HEK293T (cell line): ENCODE data around the gene AP2A2.

ENCODE experiments used
- ARNT ChIP-seq: fragments of 450-650 bp; IDR thresholded peaks from 2 replicates; pipeline ENCODE4 v1.6.1; 2017; ENCODE audit warnings: mild to moderate bottlenecking
- BHLHE40 ChIP-seq: fragments of 450-650 bp; IDR thresholded peaks from 2 replicates; pipeline ENCODE4 v1.6.1; 2016; ENCODE audit warnings: mild to moderate bottlenecking, moderate library complexity, borderline replicate concordance
- CTBP1 ChIP-seq: fragments of 450-650 bp; IDR thresholded peaks from 2 replicates; pipeline ENCODE4 v1.6.1; 2016; ENCODE audit warnings: borderline replicate concordance
- ELF4 ChIP-seq: fragments of 450-650 bp; IDR thresholded peaks from 2 replicates; pipeline ENCODE4 v1.6.1; 2017; ENCODE audit warnings: antibody characterized with exemption
- FOXA1 ChIP-seq: fragments of 450-650 bp; IDR thresholded peaks from 2 replicates; pipeline ENCODE4 v1.6.1; 2016; ENCODE audit warnings: mild to moderate bottlenecking
- FOXK2 ChIP-seq: fragments of 450-650 bp; IDR thresholded peaks from 2 replicates; pipeline ENCODE4 v1.6.1; 2016; ENCODE audit warnings: mild to moderate bottlenecking
- FOXM1 ChIP-seq: fragments of 450-650 bp; IDR thresholded peaks from 2 replicates; pipeline ENCODE4 v1.6.1; 2017; ENCODE audit warnings: mild to moderate bottlenecking, borderline replicate concordance
- L3MBTL2 ChIP-seq: fragments of 450-650 bp; conservative IDR thresholded peaks from 2 replicates; pipeline ENCODE4 v1.6.1; 2016; ENCODE audit warnings: mild to moderate bottlenecking
- LEF1 ChIP-seq: fragments of 450-650 bp; IDR thresholded peaks from 2 replicates; pipeline ENCODE4 v1.6.1; 2017; ENCODE audit warnings: mild to moderate bottlenecking, borderline replicate concordance
- SP1 ChIP-seq: fragments of 450-650 bp; IDR thresholded peaks from 2 replicates; pipeline ENCODE4 v1.6.1; 2017
- SUZ12 ChIP-seq: fragments of 450-650 bp; IDR thresholded peaks from 2 replicates; pipeline ENCODE4 v1.6.1; 2016; ENCODE audit warnings: mild to moderate bottlenecking
- TARDBP ChIP-seq: fragments of 450-650 bp; IDR thresholded peaks from 2 replicates; pipeline ENCODE4 v1.6.1; 2016
- TF ChIP-seq, protein P1 (sequence below): fragments of 450-650 bp; IDR thresholded peaks from 2 replicates; pipeline ENCODE4 v1.6.1; 2016

DNA sequence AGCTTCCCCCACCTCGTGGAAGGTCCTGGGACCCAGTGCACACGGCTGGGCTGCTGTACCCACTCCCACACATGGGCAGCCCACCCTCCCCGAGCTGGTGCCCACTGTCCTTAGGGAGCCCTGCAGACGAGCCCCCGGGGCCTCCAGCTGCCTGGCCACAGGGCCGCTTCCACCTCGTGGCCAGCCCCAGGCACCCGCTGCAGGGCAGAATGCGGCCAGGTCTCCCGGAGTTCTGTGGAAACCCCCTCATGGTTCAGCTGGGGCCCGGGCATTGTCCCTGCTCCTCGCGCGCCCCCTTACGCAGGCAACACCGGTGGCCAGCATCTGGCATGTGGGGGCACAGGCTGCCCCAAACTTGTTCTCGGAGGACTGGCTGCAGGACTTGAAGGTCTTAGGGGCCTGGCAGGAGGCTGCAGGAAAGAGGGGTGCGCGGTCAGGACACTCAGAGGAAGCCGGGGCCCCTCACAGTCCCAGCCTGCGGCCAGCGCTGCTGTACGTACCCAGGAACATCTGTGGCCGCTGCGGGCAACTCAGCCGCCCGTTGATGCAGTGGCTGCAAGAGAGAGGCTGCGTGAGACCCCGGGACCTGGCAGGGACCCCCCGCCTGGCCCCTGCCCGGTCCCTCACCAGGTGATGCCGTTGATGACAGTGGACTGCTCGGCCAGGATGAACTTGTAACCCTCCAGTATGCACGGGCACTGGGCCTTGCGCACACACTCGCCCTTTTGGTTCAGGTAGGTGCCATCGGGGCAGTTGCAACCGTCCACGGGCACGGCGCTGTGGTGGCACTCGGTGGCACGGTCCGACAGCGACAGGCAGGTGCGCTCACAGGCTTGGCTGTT, 101.2 kb downstream of the AP2A2 start:
- TF ChIP-seq ELF4: no peak
- TF ChIP-seq FOXM1: no peak
- TF ChIP-seq FOXK2: no peak
- no peak for TF ChIP-seq SP1
- TF ChIP-seq ARNT: no peak
- no peak for TF ChIP-seq BHLHE40
- TF ChIP-seq, protein P1, sequence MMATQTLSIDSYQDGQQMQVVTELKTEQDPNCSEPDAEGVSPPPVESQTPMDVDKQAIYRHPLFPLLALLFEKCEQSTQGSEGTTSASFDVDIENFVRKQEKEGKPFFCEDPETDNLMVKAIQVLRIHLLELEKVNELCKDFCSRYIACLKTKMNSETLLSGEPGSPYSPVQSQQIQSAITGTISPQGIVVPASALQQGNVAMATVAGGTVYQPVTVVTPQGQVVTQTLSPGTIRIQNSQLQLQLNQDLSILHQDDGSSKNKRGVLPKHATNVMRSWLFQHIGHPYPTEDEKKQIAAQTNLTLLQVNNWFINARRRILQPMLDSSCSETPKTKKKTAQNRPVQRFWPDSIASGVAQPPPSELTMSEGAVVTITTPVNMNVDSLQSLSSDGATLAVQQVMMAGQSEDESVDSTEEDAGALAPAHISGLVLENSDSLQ: no peak
- TF ChIP-seq TARDBP: no peak
- TF ChIP-seq FOXA1: no peak
- no peak for TF ChIP-seq CTBP1
- TF ChIP-seq L3MBTL2: no peak
- TF ChIP-seq LEF1: no peak
- no peak for TF ChIP-seq SUZ12
